Left lung (tissue), 10 donors: ENCODE results near the gene NMNAT2. TPM values are rescaled to one million over a fixed set of nuclear protein-coding genes. Genes with fewer than 3 reads are reported as not detected.
A peak's percentile ranks its signal among the peaks of the same experiment; 100 is the strongest.

Experiments
- ATAC-seq: fragments of 200-7000 bp; cut with Tn5 transposase; one replicate; pipeline ENCODE4 v1.9.1; 2020; ENCODE audit warnings: moderate library complexity
- DNase-seq, 4 donors: peaks; one replicate each; pipeline ENCODE4 v3.0.0-alpha.2; 2013 to 2020
- H3K27ac ChIP-seq, 2 donors: fragments of 200-600 bp; sonication (generic) in 1 of 2; one replicate each; pipeline versions ENCODE4 v1.5.0 to v1.8.0; 2020 to 2021
- H3K27me3 ChIP-seq, 2 donors: fragments of 200-600 bp; sonication (generic) in 1 of 2; one replicate each; pipeline versions ENCODE4 v1.5.0 to v1.8.0; 2020 to 2021
- H3K36me3 ChIP-seq, 2 donors: fragments of 200-600 bp; sonication (generic) in 1 of 2; one replicate each; pipeline versions ENCODE4 v1.5.0 to v1.8.0; 2020 to 2021
- H3K4me1 ChIP-seq, 2 donors: fragments of 200-600 bp; one replicate each; pipeline ENCODE4 v1.8.0; 2021
- H3K4me3 ChIP-seq, 2 donors: fragments of 200-600 bp; sonication (generic) in 1 of 2; one replicate each; pipeline versions ENCODE4 v1.5.0 to v1.8.0; 2020 to 2021; ENCODE audit warnings: mild to moderate bottlenecking in 1 of 2
- H3K9me3 ChIP-seq, 2 donors: fragments of 200-600 bp; sonication (generic) in 1 of 2; one replicate each; pipeline versions ENCODE4 v1.5.0 to v1.8.0; 2020 to 2021
- intact Hi-C, 2 donors: fragments of 100-400 bp; cut with DNase I; formaldehyde crosslinking; loops; one replicate each; pipeline versions ENCODE4 v1.11.2 to v1.14.2; 2022
- polyA plus RNA-seq, 6 donors: library from polyadenylated mRNA; unstranded; fragments of 120-200 nt; gene quantifications; one replicate each; pipeline ENCODE4 v1.2.1, GENCODE V29; 2013; ENCODE audit not compliant: insufficient read length in 6 of 6
- total RNA-seq, 2 donors: library from RNA; stranded (reverse); fragmentation: NEBNext Ultra II Directional; extraction: Animal tissue kit (Norgen Biotek cat#: 25700); gene quantifications; one replicate each; pipeline ENCODE4 v1.2.1, GENCODE V29; 2021
- TF ChIP-seq, protein P1 (sequence below), 2 donors: fragments of 200-600 bp; sonication (generic) in 1 of 2; IDR thresholded peaks; one replicate each; pipeline versions ENCODE4 v1.5.0 to v1.8.0; 2021; ENCODE audit warnings: antibody characterized with exemption in 2 of 2
- donor health status: DM: no; HTN: yes; CAD: no.
- donor health status: DM: no; HTN: no; CAD: no.

The NMNAT2 gene
- total and polyA plus RNA-seq, 8 donors: 1.1 to 2.9 (median 1.5) TPM

GRCh38 chr1:183199304-183199703 lies 218.9 kb downstream of the NMNAT2 start:
- H3K9me3 ChIP-seq: no peaks in the 10 kb centered on the region
- intact Hi-C loops: no loop called here
- H3K4me1 ChIP-seq: no peaks in the 10 kb centered on the region

DNA sequence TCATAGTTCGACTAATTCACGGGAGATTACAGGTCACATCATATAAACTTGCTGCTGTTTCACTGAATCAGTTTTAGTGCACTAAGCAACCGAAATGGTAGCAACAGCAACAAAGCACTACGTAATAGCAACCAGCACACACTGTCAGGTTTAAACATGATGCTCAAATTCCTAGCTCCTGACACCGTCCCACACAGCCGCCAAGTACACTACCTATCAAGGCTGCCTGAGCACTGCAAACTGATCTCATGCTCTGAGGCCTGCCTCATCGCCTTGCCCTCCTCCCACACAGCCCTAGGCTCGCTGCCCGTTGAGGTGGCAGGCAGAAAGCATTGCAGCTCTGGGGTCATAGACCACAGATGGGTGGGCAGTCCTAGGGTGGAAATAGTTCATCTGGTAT lies 219.7 kb downstream of the NMNAT2 start:
- Histone ChIP-seq H3K9me3 (no peaks in the 10 kb centered on the region), H3K36me3 (no peaks in the 10 kb centered on the region), H3K27ac (no peak overlapping the region), H3K4me1 (no peaks in the 10 kb centered on the region), H3K4me3 (no peak overlapping the region), H3K27me3 (no peaks in the 10 kb centered on the region)
- TF ChIP-seq, protein P1, sequence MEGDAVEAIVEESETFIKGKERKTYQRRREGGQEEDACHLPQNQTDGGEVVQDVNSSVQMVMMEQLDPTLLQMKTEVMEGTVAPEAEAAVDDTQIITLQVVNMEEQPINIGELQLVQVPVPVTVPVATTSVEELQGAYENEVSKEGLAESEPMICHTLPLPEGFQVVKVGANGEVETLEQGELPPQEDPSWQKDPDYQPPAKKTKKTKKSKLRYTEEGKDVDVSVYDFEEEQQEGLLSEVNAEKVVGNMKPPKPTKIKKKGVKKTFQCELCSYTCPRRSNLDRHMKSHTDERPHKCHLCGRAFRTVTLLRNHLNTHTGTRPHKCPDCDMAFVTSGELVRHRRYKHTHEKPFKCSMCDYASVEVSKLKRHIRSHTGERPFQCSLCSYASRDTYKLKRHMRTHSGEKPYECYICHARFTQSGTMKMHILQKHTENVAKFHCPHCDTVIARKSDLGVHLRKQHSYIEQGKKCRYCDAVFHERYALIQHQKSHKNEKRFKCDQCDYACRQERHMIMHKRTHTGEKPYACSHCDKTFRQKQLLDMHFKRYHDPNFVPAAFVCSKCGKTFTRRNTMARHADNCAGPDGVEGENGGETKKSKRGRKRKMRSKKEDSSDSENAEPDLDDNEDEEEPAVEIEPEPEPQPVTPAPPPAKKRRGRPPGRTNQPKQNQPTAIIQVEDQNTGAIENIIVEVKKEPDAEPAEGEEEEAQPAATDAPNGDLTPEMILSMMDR (IDR thresholded peaks at IDR 0.05): no peak
- intact Hi-C loops: no loop called here
- ATAC-seq (peak; percentile 56), DNase-seq (no peak)

More at GRCh38 chr1:183199304-183199703, 218.9 kb downstream of the NMNAT2 start:
- ATAC-seq (no peak), DNase-seq (no peak)
- Histone ChIP-seq H3K27ac (no peak overlapping the region), H3K27me3 (no peaks in the 10 kb centered on the region), H3K36me3 (no peaks in the 10 kb centered on the region), H3K4me3 (no peak overlapping the region)
- TF ChIP-seq, protein P1 (IDR thresholded peaks at IDR 0.05): no peak

Other genes starting within 250 kb of the NMNAT2 start
- gene LAMC2, start 232.1 kb downstream of the NMNAT2 start, total RNA-seq: 100 to 1,000 TPM in 1 of 2 donors, 10 to 100 TPM in 1; 46.8 to 104 TPM
- 10 to 100 TPM; 38.1 to 65.1 (median 45.4) TPM for gene LAMC2, start 232.1 kb downstream of the NMNAT2 start, polyA plus RNA-seq
- 10 to 100 TPM; 49.6 to 65.5 TPM for gene SMG7, start 54.1 kb upstream of the NMNAT2 start, total RNA-seq
- gene SMG7, start 54.1 kb upstream of the NMNAT2 start, polyA plus RNA-seq: 10 to 100 TPM; 58.5 to 69.6 (median 64.8) TPM
- 100 to 1,000 TPM in 1 of 2 donors, 10 to 100 TPM in 1; 70.9 to 139 TPM for gene NCF2, start 172.1 kb upstream of the NMNAT2 start, total RNA-seq
- gene NCF2, start 172.1 kb upstream of the NMNAT2 start, polyA plus RNA-seq: 1 to 10 TPM; 4.7 to 7.1 (median 6.0) TPM
- gene ARPC5, start 217.4 kb upstream of the NMNAT2 start, total RNA-seq: 100 to 1,000 TPM; 171 to 208 TPM
- gene ARPC5, start 217.4 kb upstream of the NMNAT2 start, polyA plus RNA-seq: 100 to 1,000 TPM; 130 to 167 (median 142) TPM
- under 1 TPM; 0.26 to 0.89 TPM for gene APOBEC4, start 234.9 kb upstream of the NMNAT2 start, total RNA-seq
- gene APOBEC4, start 234.9 kb upstream of the NMNAT2 start, polyA plus RNA-seq: 1 to 10 TPM in 4 of 6 donors, under 1 TPM in 2; 0.49 to 2.2 (median 1.1) TPM